ENCODE results near the gene HES5. TPM values are rescaled to one million over a fixed set of nuclear protein-coding genes. Genes with fewer than 3 reads are reported as not detected.
"Not testable (repeated sequence)": the region's sequence is repeated elsewhere in the genome, so short reads cannot be mapped to it uniquely, and the experiment has no call there.

Gene HES5
- total and polyA plus RNA-seq, 7 experiments from 2014 or later, result not detected

DNA sequence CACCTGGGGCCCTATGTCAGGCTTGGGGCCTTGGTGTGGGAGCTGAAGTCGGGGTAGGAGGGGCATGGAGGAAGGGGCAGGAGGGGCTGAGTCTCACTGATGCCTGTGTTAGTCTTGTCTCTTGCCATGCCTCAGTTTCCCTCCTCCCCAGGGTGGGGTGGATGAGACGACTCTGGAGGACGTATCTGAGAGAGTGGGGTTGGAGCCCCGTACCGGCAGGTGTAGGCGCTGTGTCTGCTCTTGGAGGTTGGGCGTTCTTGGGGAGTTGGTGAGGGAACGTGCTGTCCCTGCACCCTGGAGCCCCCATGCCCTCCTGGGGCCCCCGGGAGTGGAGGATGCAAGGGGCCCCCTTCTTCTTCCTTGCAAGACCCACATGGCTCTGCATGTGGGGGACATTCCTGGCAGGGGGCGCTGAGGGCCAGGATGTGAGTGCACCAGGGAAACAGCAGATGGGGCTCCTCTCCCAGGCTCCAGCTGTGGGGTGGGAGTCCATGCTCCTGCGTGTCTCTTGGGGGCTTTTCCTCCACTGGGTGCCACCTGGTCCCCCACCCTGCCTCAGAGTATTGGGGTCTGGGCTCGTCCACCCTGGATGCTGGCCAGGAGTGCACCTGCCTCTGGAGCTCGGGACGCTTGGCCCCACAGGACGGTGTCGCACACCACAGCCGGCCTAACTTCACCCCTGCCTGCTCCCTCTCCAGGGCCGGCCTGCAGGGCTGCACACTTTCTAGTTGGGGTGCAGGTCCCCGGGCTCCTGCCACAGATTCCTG is 24.7 kb upstream of the HES5 start:
- Mint-ChIP-seq H3K9me3 (peaks cover 0 to 1% (median 0%) of the 10 kb centered on the region in 11 donors), H3K36me3 (peaks cover 0 to 15% (median 0%) of the 10 kb centered on the region in 5 donors), H3K4me3 (peak overlapping the region; percentile 40 to 100 (median 95)), H3K4me1 (peaks cover 9 to 41% (median 35%) of the 10 kb centered on the region in 7 donors), H3K27ac (peak overlapping the region in 8 of 9 donors; percentile 85 to 99 (median 97)), H3K27me3 (no peaks in the 10 kb centered on the region)
- peaks cover 0 to 31% (median 0%) of the 10 kb centered on the region in 3 experiments for H3K36me3 ChIP-seq (ENCODE audit: control insufficient read depth in 2 of 3, insufficient read depth in 3 of 3, low read length in 3 of 3)
- no peaks in the 10 kb centered on the region for H3K27me3 ChIP-seq (ENCODE audit: control insufficient read depth in 2 of 2, insufficient read depth in 2 of 2, low read length in 2 of 2)
- CTCF ChIA-PET, result interaction anchor here (1.0 to 3.0 kb wide), 5 partner anchors 23 to 140 kb away, joined by 3 to 28 read pairs (median 6); no protein-coding TSS in a partner anchor
- DNase-seq, result peak in 8 of 9 donors; percentile 50 to 72 (median 58)
- peak overlapping the region; percentile 93 for H3K27ac ChIP-seq (ENCODE audit: low read depth, low read length)
- intact Hi-C loops (cut with micrococcal nuclease), result loop anchor here (1.0 kb wide), 2 partner anchors 30 to 285 kb away; no protein-coding TSS in a partner anchor
- peaks cover 25 to 28% of the 10 kb centered on the region in 2 donors for H3K4me1 ChIP-seq (ENCODE audit: control insufficient read depth in 2 of 2, insufficient read depth in 2 of 2, low read length in 2 of 2)
- peak overlapping the region; percentile 39 for H3K4me3 ChIP-seq (ENCODE audit: low read length)
- ATAC-seq, result peak; percentile 43
- POLR2A ChIA-PET, result interaction anchor here (2.0 to 9.5 kb wide), 2 partner anchors 27 to 163 kb away, joined by 6 to 253 read pairs; partner anchors contain the start of genes MORN1, PRXL2B and RER1
- H3K9me3 ChIP-seq (ENCODE audit: control insufficient read depth in 2 of 3, low read length in 3 of 3), result no peaks in the 10 kb centered on the region

GRCh38 chr1:2553871-2554620 is 24.0 kb upstream of the HES5 start:
- Histone ChIP-seq H3K9me3 (ENCODE audit: control insufficient read depth in 2 of 3, low read length in 3 of 3) (no peaks in the 10 kb centered on the region), H3K27me3 (ENCODE audit: control insufficient read depth in 2 of 2, insufficient read depth in 2 of 2, low read length in 2 of 2) (no peaks in the 10 kb centered on the region), H3K27ac (ENCODE audit: low read depth, low read length) (peak overlapping the region; percentile 93), H3K4me1 (ENCODE audit: control insufficient read depth in 2 of 2, insufficient read depth in 2 of 2, low read length in 2 of 2) (peaks cover 30 to 34% of the 10 kb centered on the region in 2 donors), H3K4me3 (ENCODE audit: low read length) (no peak overlapping the region), H3K36me3 (ENCODE audit: control insufficient read depth in 2 of 3, insufficient read depth in 3 of 3, low read length in 3 of 3) (peaks cover 0 to 23% (median 0%) of the 10 kb centered on the region in 3 experiments)
- intact Hi-C loops (cut with micrococcal nuclease), result no loop called here
- POLR2A ChIA-PET, result interaction anchor here (9.5 kb wide), 1 partner anchor 28 kb away, joined by 253 read pairs; the partner anchor contains the start of gene PRXL2B
- peak overlapping the region in 5 of 10 donors; percentile 81 to 99 (median 98) for H3K4me3 Mint-ChIP-seq
- ATAC-seq (no peak), DNase-seq (no peak)
- H3K36me3 Mint-ChIP-seq, result peaks cover 0 to 16% (median 0%) of the 10 kb centered on the region in 5 donors
- H3K4me1 Mint-ChIP-seq, result peaks cover 9 to 46% (median 37%) of the 10 kb centered on the region in 7 donors
- CTCF ChIA-PET, result interaction anchor here (1.0 to 3.0 kb wide), 5 partner anchors 24 to 139 kb away, joined by 3 to 28 read pairs (median 6); no protein-coding TSS in a partner anchor
- H3K27ac Mint-ChIP-seq, result peak overlapping the region in 7 of 9 donors; percentile 89 to 99 (median 97)
- H3K9me3 Mint-ChIP-seq, result peaks cover 0 to 1% (median 0%) of the 10 kb centered on the region in 11 donors
- H3K27me3 Mint-ChIP-seq, result no peaks in the 10 kb centered on the region

DNA sequence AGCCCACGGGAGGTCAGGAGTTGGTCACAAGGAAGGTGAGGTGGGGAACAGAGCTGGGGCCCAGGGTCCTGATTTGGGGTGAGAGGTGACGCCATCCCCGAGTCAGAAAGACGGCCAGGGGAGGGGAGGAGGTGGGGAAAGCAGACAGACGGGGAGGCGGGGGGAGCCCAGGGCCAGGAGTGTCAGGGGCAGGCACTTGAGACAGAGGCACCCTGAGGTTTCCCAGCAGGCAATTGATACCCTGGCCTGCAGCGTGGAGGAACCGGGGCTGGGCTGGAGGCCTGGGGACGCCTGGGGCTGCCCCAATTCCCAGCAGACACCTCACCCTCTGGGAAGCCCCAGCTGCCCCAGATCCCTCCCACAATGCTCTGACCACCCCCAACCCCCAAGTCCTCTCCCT is 23.0 kb upstream of the HES5 start:
- H3K27me3 ChIP-seq (ENCODE audit: control insufficient read depth in 2 of 2, insufficient read depth in 2 of 2, low read length in 2 of 2); H3K9me3 Mint-ChIP-seq; DNase-seq; H3K9me3 ChIP-seq (ENCODE audit: control insufficient read depth in 2 of 3, low read length in 3 of 3); H3K27ac ChIP-seq (ENCODE audit: low read depth, low read length); POLR2A ChIA-PET; ATAC-seq; CTCF ChIA-PET; H3K27me3 Mint-ChIP-seq; H3K4me3 ChIP-seq (ENCODE audit: low read length); intact Hi-C loops (cut with micrococcal nuclease); H3K4me3 Mint-ChIP-seq; H3K27ac Mint-ChIP-seq: not testable (repeated sequence)
- H3K36me3 Mint-ChIP-seq, result peaks cover 0 to 13% (median 0%) of the 10 kb centered on the region in 5 donors
- Histone ChIP-seq H3K4me1 (ENCODE audit: control insufficient read depth in 2 of 2, insufficient read depth in 2 of 2, low read length in 2 of 2) (peaks cover 31 to 34% of the 10 kb centered on the region in 2 donors), H3K36me3 (ENCODE audit: control insufficient read depth in 2 of 3, insufficient read depth in 3 of 3, low read length in 3 of 3) (peaks cover 0 to 13% (median 0%) of the 10 kb centered on the region in 3 experiments)
- H3K4me1 Mint-ChIP-seq, result peaks cover 5 to 45% (median 38%) of the 10 kb centered on the region in 7 donors

GRCh38 chr1:2552189-2552588 is 22.1 kb upstream of the HES5 start:
- ChIA-PET CTCF (no interaction called here), POLR2A (no interaction called here)
- intact Hi-C loops (cut with micrococcal nuclease), result no loop called here
- Mint-ChIP-seq H3K27me3 (no peaks in the 10 kb centered on the region), H3K4me3 (no peak overlapping the region), H3K27ac (peak overlapping the region in 2 of 9 donors; percentile 65 to 69), H3K36me3 (peaks cover 0 to 8% (median 0%) of the 10 kb centered on the region in 5 donors), H3K4me1 (peaks cover 0 to 41% (median 34%) of the 10 kb centered on the region in 7 donors), H3K9me3 (peaks cover 0 to 1% (median 0%) of the 10 kb centered on the region in 11 donors)
- H3K9me3 ChIP-seq (ENCODE audit: control insufficient read depth in 2 of 3, low read length in 3 of 3), result no peaks in the 10 kb centered on the region
- H3K36me3 ChIP-seq (ENCODE audit: control insufficient read depth in 2 of 3, insufficient read depth in 3 of 3, low read length in 3 of 3), result peaks cover 0 to 8% (median 0%) of the 10 kb centered on the region in 3 experiments
- DNase-seq (no peak), ATAC-seq (no peak)
- no peaks in the 10 kb centered on the region for H3K27me3 ChIP-seq (ENCODE audit: control insufficient read depth in 2 of 2, insufficient read depth in 2 of 2, low read length in 2 of 2)
- no peak overlapping the region for H3K4me3 ChIP-seq (ENCODE audit: low read length)
- peaks cover 28 to 31% of the 10 kb centered on the region in 2 donors for H3K4me1 ChIP-seq (ENCODE audit: control insufficient read depth in 2 of 2, insufficient read depth in 2 of 2, low read length in 2 of 2)
- no peak overlapping the region for H3K27ac ChIP-seq (ENCODE audit: low read depth, low read length)

- CTCF ChIA-PET; H3K9me3 ChIP-seq (ENCODE audit: control insufficient read depth in 2 of 3, low read length in 3 of 3); POLR2A ChIA-PET; H3K27me3 ChIP-seq (ENCODE audit: control insufficient read depth in 2 of 2, insufficient read depth in 2 of 2, low read length in 2 of 2); DNase-seq; H3K36me3 ChIP-seq (ENCODE audit: control insufficient read depth in 2 of 3, insufficient read depth in 3 of 3, low read length in 3 of 3); H3K27me3 Mint-ChIP-seq; H3K36me3 Mint-ChIP-seq; intact Hi-C loops (cut with micrococcal nuclease); H3K4me3 Mint-ChIP-seq; H3K4me3 ChIP-seq (ENCODE audit: low read length); ATAC-seq; H3K27ac ChIP-seq (ENCODE audit: low read depth, low read length); H3K9me3 Mint-ChIP-seq: not testable (repeated sequence)
- Mint-ChIP-seq H3K27ac (peak overlapping the region in 8 of 9 donors; percentile 48 to 83 (median 70)), H3K4me1 (peaks cover 0 to 40% (median 34%) of the 10 kb centered on the region in 7 donors)
- H3K4me1 ChIP-seq (ENCODE audit: control insufficient read depth in 2 of 2, insufficient read depth in 2 of 2, low read length in 2 of 2), result peaks cover 28 to 30% of the 10 kb centered on the region in 2 donors
Observed at GRCh38 chr1:2551544-2551943, 21.5 kb upstream of the HES5 start.

- H3K27me3 ChIP-seq (ENCODE audit: control insufficient read depth in 2 of 2, insufficient read depth in 2 of 2, low read length in 2 of 2); CTCF ChIA-PET; ATAC-seq; H3K27ac ChIP-seq (ENCODE audit: low read depth, low read length); intact Hi-C loops (cut with micrococcal nuclease); H3K36me3 Mint-ChIP-seq; DNase-seq; H3K9me3 Mint-ChIP-seq; H3K27me3 Mint-ChIP-seq; H3K4me3 ChIP-seq (ENCODE audit: low read length); H3K9me3 ChIP-seq (ENCODE audit: control insufficient read depth in 2 of 3, low read length in 3 of 3); H3K36me3 ChIP-seq (ENCODE audit: control insufficient read depth in 2 of 3, insufficient read depth in 3 of 3, low read length in 3 of 3): not testable (repeated sequence)
- Mint-ChIP-seq H3K4me1 (peaks cover 0 to 31% (median 26%) of the 10 kb centered on the region in 7 donors), H3K27ac (peak overlapping the region in 8 of 9 donors; percentile 71 to 97 (median 90)), H3K4me3 (peak overlapping the region in 1 of 10 donors; percentile 36)
- POLR2A ChIA-PET, result interaction anchor here (7.3 to 11.7 kb wide), 2 partner anchors 21 to 35 kb away, joined by 98 to 294 read pairs; partner anchors contain the start of genes HES5, PANK4 and PRXL2B
- peaks cover 26 to 30% of the 10 kb centered on the region in 2 donors for H3K4me1 ChIP-seq (ENCODE audit: control insufficient read depth in 2 of 2, insufficient read depth in 2 of 2, low read length in 2 of 2)
Observed at GRCh38 chr1:2550309-2550861, 20.3 kb upstream of the HES5 start.
